ENCODE measurements around the gene CD164L2.
A peak's percentile ranks its signal among the peaks of the same experiment; 100 is the strongest.

The CD164L2 gene

DNA sequence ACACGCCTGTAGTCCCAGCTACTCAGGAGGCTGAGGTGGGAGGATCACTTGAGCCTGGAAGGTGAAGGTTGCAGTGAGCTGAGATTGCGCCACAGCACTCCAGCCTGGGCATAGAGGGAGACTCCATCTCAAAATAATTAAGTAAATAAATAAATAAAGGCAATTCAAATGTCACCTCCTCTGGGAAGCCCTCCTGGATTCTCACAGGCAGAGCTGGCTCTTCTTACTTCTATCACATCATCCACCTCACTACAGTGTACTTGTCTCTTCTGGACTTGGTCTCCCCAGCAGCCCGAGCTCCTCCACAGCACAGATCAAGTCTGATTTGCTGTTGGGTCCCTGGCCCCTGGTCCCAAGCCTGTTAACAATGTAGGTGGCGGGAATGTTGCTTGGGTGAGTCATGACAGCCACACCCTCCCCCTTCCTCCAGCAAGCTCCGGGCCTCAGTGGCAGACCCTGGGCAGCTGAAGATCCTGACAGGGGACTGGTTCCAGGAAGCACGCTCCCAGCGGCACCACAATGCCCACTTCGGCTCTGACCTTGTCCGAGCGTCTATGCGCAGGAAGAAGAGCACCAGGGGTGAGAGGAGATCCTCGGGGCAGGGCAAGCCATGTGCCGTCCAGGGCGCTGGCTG is 36.0 kb downstream of the CD164L2 start:
- no peak for DNase-seq (ENCODE audit: low spot score)

DNA sequence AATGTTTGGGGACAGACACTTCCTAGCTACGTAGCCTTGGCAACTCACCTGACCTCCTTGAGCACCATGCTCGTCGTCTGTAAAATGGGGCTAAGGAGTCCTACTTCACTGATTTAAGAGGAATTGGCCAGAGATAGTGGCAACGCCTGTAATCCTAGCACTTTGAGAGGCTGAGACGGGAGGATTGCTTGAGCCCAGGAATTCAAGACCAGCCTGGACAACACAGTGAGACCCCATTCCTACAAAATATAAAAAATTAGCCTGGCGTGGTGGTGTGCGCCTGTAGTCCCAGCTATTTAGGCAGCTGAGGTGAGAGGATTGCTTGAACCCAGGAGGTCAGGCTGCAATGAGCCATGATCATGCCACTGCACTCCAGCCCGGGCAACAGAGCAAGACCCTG is 36.8 kb downstream of the CD164L2 start:
- DNase-seq (ENCODE audit: low spot score) = no peak

DNA sequence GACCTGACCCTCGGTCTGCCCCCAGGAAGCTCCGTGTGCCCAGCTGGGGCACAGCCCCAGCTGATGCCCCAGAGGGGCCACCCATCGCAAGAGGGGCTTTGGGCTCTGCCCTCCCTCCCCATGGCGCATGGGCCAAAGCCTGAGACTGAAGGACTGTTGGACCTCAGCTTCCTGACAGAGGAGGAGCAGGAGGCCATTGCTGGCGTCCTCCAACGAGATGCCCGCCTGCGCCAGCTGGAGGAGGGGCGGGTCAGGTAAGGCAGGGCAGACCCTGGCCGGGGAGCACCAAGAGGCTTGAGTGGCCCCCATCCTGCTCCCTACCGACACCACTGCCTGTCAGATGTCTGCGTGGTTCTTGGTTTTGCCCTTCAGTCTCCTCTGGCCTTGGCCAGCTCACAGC is 37.9 kb downstream of the CD164L2 start:
- no peak for DNase-seq (ENCODE audit: low spot score)

DNA sequence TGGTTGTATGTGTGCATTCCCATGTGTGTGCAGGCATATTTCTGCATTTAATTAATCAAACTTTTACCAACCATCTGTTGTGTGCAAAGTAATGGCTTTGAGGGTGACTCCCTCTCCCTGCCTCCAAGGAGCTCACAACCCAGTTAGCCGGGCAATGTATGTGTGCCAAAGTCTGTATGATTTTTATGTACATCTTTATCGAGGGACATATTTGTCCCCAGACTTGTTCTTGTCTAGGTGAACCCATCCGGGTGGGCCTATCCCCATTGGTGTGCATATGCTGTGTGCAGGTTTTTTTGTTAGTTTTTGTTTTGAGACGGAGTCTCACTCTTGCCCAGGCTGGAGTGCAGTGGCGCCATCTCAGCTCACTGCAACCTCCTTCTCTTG is 39.5 kb downstream of the CD164L2 start:
- no peak for DNase-seq (ENCODE audit: low spot score)

DNA sequence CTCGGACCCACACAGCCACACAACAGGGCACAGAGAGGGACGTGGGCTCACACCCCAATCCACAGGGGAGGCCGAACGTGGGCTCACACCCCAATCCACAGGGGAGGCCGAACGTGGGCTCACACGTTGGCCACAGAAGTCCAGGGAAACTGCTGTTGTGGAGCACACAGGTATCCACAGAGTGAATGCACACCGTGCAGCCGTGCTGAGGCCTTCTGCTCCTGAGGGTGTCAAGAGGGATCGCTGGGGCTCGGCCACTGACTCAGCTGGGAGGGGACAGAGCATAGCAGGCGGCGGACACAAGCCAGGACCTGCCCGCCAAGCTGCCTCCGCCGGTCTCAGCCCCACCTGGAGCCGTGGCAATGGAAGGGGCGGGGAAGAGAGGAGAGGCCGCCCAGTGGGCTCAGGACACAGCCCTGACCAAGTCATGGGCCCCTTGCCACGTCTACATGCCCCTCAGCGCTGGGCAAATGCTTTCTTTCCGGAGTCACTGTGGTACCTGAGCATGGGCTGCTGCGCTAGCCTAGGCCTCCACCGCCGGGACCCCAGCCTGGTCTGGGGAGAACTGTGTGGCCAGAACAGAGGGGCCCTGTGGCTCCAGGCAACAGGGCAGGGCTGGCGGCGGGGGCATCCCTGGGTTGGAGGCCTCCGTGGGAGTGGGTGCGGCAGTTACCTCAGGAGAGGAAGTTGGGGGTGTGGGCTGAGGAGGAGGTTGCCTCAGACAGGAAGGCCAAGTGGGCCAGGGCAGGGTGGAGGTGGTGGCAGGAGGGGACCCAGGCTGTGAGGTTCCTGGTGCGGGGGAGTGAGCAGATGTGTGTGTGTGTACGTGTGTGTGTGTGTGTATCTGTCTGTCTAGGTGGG is 40.1 kb downstream of the CD164L2 start:
- DNase-seq (ENCODE audit: low spot score) = no peak

DNA sequence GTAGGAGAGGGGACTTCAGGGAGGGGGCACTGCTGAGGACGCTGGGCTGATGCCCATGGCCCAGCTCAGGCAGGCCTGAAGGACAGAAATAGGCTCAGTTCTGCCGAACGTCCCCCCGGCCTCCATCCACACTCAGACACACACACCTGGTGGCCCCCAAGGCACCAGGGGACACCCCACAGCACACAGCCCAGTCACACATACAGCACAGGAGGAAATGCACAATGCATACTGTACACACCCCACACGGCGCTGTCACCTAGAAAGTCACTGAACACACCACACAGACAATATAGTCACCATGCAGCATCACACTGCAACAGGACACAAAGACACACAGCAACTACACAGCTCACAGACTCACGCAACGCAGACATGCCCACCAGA is 40.7 kb downstream of the CD164L2 start:
- no peak for DNase-seq (ENCODE audit: low spot score)

DNA sequence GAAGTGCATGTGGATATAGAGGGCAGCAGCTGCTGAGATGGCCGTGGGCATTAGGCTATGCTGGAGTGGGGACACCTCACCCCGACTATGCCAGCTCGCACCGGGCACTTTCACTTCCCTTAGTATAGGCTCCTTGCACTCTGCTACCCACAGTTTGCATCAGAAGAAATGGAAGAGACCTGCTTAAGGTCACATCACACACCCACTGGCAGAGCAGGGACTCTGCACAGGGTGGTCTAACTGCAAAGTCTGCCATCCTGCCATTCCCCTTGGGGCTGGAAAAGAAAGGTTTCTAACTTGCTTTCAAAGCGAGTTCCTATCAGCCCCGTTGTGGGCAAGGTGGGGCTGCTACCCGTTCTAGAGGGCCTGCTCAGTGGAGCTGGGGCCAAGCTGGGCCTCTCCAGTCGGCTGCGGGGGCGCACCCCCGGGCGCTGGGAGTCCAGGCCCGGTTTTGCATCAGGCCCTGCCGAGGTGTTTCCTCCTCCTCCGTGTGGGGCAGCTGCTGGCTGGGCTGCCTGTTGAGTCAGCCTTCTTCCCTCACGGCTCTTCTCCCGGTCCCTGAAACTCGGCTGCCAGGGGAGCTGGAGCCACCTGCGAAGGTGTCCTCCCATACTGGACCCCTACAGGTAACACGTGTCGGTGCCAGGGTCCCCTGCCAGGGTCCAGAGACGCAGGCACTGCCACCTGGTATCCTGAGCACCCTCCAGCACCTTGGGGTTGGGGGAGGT is 41.4 kb downstream of the CD164L2 start, which contains the start of gene SYTL1:
Gene SYTL1, plus strand, starts transcription at position 498 of the 728 bp plus-strand sequence. CDS start 3,313 bp downstream, outside the sequence.
- no peak for DNase-seq (ENCODE audit: low spot score)

DNA sequence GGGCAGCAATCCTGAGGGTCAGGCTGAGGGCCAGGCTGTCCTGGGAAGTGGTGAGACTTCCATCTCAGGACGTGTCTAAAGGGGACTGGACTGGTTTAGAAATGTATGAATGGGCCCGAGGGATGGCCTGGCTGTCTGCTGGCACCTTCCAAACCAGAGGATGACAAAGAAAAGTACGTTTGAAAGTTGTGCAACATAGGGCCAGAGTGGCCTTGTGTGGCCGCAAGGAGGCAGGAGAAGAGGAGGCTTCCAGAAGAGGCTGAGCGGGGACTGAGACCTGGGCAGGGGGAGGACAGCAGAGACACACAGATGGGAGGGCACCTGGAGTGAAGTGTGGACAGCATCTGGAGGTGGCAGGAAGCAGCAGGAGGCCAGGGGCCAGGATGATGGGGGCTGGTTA is 43.9 kb downstream of the CD164L2 start:
- no peak for DNase-seq (ENCODE audit: low spot score)

DNA sequence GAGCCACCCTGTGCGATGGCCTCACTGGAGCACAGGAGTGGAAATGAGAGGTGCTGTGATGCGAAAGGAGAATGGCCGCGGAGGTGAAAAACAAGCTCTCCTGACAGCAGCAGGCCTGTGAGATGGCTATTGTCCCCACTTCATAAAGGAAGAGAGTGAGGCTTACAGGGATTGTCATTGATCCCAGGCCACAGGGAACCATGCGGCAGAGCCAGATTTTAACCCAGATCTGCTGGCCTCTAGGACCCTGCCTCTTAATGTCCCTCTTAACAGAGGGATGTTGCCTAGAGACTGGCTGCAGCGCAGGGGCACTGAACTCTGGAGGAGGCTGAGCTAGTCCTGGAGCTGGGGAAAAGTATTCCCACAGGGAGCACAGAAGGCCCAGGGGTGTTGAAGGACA is 44.4 kb downstream of the CD164L2 start:
- DNase-seq (ENCODE audit: low spot score) = no peak

DNA sequence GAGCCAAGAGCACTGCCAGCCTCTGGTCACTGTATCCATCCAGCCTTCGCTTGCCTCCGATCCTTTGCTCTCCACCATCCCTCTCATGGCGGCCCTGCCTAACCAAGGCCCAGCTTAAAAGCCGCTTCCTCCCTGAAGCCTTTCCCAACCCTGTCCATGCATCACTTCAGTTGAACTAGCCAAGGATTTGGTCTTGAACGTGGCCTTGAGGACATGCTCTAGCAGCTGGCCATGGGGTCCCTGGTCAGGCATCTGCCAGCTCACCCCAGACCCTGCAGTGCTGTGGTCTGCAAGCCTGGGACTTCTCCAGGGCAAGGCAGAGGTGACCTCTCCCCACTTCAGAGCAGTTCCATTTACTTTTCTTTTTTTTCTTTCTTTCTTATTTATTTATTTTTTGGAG is 46.4 kb downstream of the CD164L2 start:
- DNase-seq (ENCODE audit: low spot score) = no peak

DNA sequence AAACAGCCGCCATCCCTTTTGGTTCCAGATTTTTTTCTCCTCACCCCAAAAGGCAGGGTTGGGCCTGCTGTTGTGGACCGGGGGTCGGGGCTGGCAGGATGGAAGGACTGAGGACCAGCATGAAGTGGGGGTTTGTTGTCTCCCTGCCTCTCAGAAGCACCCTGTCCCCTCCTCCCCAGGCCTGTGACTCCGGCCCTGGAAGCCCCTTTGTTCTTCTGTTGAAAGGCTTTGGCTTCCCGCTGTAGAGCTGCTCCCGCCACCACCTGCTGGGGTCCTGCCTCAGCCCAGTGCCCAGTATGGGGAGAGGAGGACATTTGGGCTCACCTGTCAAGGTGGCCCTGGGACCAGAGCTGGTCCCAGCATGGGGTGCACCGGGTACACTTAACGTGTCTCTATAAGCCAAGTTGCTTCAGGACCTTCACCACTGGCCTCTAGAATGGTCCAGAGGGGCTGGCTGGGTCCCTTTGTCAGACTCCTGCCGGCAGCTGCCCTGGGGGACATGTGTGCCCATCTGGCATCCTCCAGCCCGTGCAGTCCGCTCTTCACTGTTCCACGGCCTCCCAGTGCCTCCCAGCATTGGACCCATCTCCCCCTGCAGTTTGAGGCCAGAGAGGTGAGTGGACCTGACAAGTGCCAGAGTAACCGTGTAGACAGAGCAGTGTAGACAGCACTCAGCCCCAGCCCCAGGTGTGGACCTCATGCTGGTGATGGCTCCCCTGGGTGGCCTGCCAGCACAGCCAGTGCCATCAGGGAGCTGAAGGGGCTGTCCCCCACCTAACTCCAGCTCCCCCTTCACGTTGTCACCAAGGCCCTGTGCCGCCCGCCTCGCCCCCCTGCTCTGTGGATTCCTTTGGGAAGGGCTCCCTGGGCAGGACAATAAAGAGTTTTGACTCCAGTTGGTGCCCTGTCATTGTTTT is 47.4 kb downstream of the CD164L2 start:
- no peak for DNase-seq (ENCODE audit: low spot score)

DNA sequence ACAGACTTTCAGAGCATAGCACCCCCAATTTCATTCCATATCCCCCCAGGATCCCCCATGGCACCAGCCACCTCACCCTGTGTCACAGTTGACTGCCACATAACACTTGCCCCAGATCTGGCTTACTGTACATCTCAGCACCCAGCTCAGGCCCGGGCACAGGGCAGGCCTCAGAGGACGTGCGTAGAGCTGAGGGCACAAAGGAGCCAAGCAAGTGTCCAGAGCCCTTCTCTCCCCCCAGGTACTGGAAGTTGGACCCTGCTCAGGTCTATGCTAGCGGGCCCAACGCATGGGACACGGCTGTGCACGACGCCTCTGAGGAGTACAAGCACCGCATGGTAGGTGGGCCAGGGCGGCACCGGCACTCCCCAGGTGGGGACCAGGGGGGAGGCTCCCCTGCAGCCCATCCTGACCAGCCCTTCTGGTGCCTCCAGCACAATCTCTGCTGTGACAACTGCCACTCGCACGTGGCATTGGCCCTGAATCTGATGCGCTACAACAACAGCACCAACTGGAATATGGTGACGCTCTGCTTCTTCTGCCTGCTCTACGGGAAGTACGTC is 49.3 kb downstream of the CD164L2 start:
- DNase-seq (ENCODE audit: low spot score) = no peak

DNA sequence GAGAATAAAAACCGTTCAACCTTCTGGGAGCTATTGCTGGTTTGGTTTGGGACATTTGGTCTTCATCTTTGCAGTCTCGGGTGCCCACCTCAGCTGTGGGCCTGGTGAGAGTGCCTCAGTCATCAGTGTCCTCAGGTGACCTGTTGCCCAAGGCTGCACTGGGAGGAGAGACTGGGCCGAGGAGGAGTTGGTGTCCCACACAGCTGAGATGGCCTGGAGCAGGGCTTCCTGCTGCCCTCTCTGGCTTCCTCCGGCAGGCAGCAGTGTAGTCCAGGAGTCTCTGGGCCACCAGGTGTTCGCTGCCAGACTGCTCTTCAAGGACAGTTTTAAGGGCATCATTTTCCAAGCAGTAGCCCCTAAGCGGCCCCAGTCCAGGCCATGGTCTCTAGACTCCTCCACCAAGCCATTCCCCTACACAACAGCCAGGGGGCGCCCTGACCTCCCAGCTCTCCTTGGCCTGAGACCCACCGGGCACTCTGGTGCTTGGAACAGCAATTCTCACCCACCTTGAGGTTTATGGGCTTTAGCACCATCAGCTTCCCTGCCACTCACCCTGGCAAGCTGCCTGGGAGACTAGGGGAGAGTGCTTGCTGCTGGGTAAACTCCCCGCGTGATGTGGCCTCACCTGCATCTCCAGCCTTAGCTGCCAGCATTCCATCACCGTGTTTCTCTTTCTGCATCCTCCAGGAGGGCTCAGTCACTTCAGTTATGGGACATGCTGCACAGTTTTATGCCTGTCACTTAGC is 50.4 kb downstream of the CD164L2 start:
- peak; percentile 18 for DNase-seq (ENCODE audit: low spot score)

DNA sequence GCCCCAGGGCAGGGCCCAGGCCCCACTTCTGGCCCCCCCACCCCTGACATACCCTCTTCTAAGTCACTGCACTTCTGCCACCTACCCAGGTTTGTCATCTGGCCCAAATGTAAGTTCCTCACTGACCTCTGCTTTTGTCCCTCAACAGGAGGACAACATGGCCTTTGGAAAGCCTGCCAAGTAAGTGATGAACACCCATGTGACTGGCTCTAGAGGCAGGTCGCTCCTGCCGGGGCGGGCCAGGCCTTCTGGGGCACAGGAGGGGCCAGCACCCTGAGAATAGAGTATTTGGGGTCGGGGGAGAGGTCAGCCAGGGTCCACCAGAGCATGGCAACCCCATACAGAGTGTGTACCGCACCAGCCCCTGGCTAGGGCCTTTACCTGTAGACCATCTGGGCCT is 51.2 kb downstream of the CD164L2 start:
- DNase-seq (ENCODE audit: low spot score) = no peak

DNA sequence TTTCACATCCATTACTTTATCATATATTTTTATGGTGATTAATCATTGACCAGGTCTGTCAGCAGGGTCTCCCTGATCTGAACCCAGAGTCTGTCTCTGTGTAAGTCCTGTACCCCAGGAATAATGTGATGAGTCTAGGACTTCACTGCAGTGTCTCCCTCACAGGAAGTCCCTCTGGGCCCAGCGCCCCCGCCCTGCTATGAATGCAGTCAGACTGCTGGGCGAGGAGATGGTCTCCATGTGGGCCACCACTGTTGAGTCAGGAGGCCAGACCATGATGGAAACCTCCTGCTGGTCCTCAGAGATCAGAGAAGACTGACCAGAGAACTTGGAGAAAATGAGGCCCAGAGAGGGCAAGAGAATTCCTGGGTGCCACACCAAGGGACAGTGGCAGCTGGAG is 51.7 kb downstream of the CD164L2 start:
- no peak for DNase-seq (ENCODE audit: low spot score)

DNA sequence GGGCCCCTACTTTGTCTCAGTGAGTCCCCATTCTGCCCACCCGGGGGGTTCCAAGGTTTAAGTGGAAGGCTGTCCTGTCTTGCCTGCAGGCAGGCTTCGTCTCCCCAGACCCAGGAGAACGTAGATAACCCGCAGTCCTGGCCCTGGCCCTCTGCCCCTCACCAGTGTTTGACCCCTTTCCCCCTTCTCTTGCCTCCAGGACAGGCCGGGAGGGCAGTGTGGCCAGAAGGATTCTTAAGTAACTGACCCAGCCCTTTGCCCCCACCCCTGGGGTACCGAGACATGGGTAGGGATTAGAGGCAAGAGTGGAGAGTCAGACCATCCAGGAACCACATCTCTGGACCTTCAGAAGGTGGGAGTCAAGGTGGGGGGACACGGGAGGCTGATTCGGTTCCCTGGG is 52.3 kb downstream of the CD164L2 start:
- no peak for DNase-seq (ENCODE audit: low spot score)

Data from globus pallidus (tissue), 1 donor.